GM23338 (cell line): ENCODE measurements around the gene ALDH16A1.

Source experiments
- CTCF ChIP-seq, 2 experiments: fragments of 200-600 bp in 1 of 2; sonication (generic) in 1 of 2; conservative IDR thresholded peaks; 2 replicates each; pipeline versions ENCODE4 v1.5.1 to v1.6.1; 2016 to 2017; ENCODE audit warnings: antibody characterized with exemption in 2 of 2, low read depth in 2 of 2, mild to moderate bottlenecking in 2 of 2, moderate library complexity in 1 of 2
- EZH2phosphoT487 ChIP-seq: fragments of 200-600 bp; sonication (generic); IDR thresholded peaks from one replicate; pipeline ENCODE4 v1.8.1; 2018; ENCODE audit warnings: antibody characterized with exemption; ENCODE audit not compliant: unreplicated experiment
- POLR2AphosphoS5 ChIP-seq: IDR thresholded peaks from 2 replicates; pipeline ENCODE4 v1.6.1; 2016; ENCODE audit warnings: antibody characterized with exemption, low read depth
- ZNF114 ChIP-seq: fragments of 250-450 bp; sonication (Bioruptor Pico); IDR thresholded peaks from 2 replicates; pipeline ENCODE4 v1.5.0; 2020; ENCODE audit warnings: mild to moderate bottlenecking, moderate library complexity

GRCh38 chr19:49455773-49456172 lies 2.7 kb downstream of the ALDH16A1 start:
- TF ChIP-seq CTCF (conservative IDR thresholded peaks at IDR 0.05; ENCODE audit: low read depth in 2 of 2), result no peak
- no peak for TF ChIP-seq EZH2phosphoT487
- no peak for TF ChIP-seq POLR2AphosphoS5
- no peak for TF ChIP-seq ZNF114
